ENCODE data around the gene LAMTOR4. TPM values are rescaled to one million over a fixed set of nuclear protein-coding genes. Genes with fewer than 3 reads are reported as not detected.
"Not testable (repeated sequence)": the region's sequence is repeated elsewhere in the genome, so short reads cannot be mapped to it uniquely, and the experiment has no call there.

Gene LAMTOR4
- total RNA-seq, 4 donors from 2014 or later: 109 to 228 (median 148) TPM

DNA sequence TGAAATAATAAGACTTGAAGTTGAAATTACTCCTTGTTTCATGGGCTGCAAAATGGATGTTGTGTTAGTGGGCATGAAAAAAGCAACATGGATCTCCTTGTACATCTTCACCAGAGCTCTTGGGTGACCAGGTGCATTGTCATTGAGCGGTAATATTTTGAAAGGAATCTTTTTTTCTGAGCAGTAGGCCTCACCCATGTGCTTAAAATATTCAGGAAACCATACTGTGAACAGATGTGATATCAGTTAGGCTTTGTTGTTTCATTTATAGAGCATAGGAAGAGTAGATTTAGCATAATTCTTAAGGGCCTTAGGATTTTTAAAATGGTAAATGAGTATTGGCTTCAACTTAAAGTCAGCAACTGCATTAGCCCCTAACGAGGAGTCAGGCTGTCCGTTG is 44.3 kb downstream of the LAMTOR4 start:
- Histone ChIP-seq H3K27ac (no peak overlapping the region), H3K27me3 (peaks cover 6% of the 10 kb centered on the region), H3K4me3 (no peak overlapping the region), H3K9me3 (no peaks in the 10 kb centered on the region), H3K4me1 (no peaks in the 10 kb centered on the region), H3K36me3 (no peaks in the 10 kb centered on the region)
- WGBS, 2 donors (ENCODE audit: low coverage in 1 of 2): 75 to 83% methylated on average over 3 of the region's 3 CpGs
- ATAC-seq: no peak
- TF ChIP-seq POLR2A (IDR thresholded peaks at IDR 0.05): no peak

- Histone ChIP-seq H3K27ac (no peak overlapping the region), H3K4me1 (no peaks in the 10 kb centered on the region), H3K9me3 (no peaks in the 10 kb centered on the region), H3K27me3 (peaks cover 6% of the 10 kb centered on the region), H3K4me3 (no peak overlapping the region), H3K36me3 (no peaks in the 10 kb centered on the region)
- 71 to 88% methylated on average over 2 of the region's 2 CpGs for WGBS, 2 donors (ENCODE audit: low coverage in 1 of 2)
- no peak for ATAC-seq
- TF ChIP-seq POLR2A (IDR thresholded peaks at IDR 0.05) (no peak), EP300 (IDR thresholded peaks at IDR 0.05) (no peak), POLR2AphosphoS5 (IDR thresholded peaks at IDR 0.05) (no peak), CTCF (IDR thresholded peaks at IDR 0.05) (no peak)
Measured at GRCh38 chr7:100195222-100195621, 46.5 kb downstream of the LAMTOR4 start.

DNA sequence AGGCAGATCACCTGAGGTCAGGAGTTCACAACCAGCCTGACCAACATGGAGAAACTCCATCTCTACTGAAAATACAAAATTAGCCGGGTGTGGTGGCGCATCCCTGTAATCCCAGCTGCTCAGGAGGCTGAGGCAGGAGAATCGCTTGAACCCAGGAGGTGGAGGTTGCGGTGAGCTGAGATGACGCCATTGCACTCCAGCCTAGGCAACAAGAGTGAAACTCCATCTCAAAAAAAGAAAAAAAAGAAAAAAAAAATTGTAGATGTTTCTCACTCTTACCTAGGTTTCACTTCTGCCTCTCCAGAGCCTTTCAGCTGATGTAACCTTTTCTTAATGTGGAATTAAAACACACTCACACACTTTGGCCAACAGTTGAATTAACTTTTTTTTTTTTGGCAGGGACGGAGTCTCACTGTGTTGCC is 47.2 kb downstream of the LAMTOR4 start:
- WGBS, 2 donors (ENCODE audit: low coverage in 1 of 2): 50 to 100% methylated on average over 1 to 5 of the region's 6 CpGs
- H3K4me1 ChIP-seq: not testable (repeated sequence)

DNA sequence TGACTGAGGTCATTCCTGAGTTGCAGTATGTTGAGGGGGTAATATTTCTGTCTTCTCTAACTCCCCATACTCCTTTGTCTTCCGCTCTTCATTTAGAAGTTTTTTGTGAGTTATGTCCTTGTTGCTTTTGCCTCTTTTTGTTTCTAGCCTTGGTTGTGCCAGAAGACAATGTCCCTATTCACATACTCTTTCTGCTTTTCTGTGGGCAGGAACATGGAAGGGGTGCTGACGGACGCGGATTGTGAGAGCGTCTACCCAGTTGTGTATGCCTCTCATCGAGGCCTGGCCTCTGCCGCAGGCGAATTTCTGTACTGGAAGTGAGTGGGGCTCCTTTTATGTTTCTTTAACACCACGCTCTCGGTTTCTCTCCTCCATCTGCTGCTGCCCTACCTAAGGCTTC is 49.5 kb downstream of the LAMTOR4 start:
- TF ChIP-seq POLR2A (IDR thresholded peaks at IDR 0.05) (no peak), EP300 (IDR thresholded peaks at IDR 0.05) (no peak), POLR2AphosphoS5 (IDR thresholded peaks at IDR 0.05) (no peak), CTCF (IDR thresholded peaks at IDR 0.05) (no peak)
- WGBS, 2 donors (ENCODE audit: low coverage in 1 of 2): 83 to 95% methylated on average over 8 of the region's 10 CpGs
- no peak for ATAC-seq

More for the DNA sequence above, 47.2 kb downstream of the LAMTOR4 start:
- ATAC-seq, H3K4me3 ChIP-seq, H3K27me3 ChIP-seq, H3K36me3 ChIP-seq, H3K9me3 ChIP-seq, H3K27ac ChIP-seq: not testable (repeated sequence)

DNA sequence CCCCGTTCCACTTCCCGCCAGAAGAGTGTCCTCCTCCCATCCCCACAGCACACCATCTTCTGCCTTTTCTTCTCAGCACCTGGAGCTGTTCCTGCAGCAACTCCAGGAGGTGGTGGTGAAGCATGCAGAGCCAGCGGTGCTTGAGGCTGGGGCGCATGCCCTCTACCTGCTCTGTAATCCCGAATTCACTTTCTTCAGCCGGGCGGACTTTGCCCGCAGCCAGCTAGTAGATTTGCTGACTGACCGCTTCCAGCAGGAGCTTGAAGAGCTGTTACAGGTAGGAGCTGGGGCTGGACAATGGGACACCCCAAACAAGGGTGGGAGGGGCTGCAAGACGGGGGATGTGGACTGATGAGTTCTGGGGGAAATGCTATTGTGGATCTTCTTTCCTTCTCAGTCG is 52.0 kb downstream of the LAMTOR4 start:
- WGBS, 2 donors (ENCODE audit: low coverage in 1 of 2): 67 to 74% methylated on average over 2 to 8 of the region's 11 CpGs
- Histone ChIP-seq H3K27ac (no peak overlapping the region), H3K36me3 (no peaks in the 10 kb centered on the region), H3K27me3 (peaks cover 6% of the 10 kb centered on the region), H3K4me3 (no peak overlapping the region), H3K4me1 (no peaks in the 10 kb centered on the region), H3K9me3 (no peaks in the 10 kb centered on the region)
- ATAC-seq: no peak
- TF ChIP-seq POLR2A (IDR thresholded peaks at IDR 0.05) (no peak), EP300 (IDR thresholded peaks at IDR 0.05) (no peak), CTCF (IDR thresholded peaks at IDR 0.05) (no peak), POLR2AphosphoS5 (IDR thresholded peaks at IDR 0.05) (no peak)

More for the DNA sequence above, 49.5 kb downstream of the LAMTOR4 start:
- H3K36me3 ChIP-seq: no peaks in the 10 kb centered on the region
- no peaks in the 10 kb centered on the region for H3K9me3 ChIP-seq
- H3K27me3 ChIP-seq: peaks cover 6% of the 10 kb centered on the region
- H3K27ac ChIP-seq: no peak overlapping the region
- H3K4me3 ChIP-seq: no peak overlapping the region
- no peaks in the 10 kb centered on the region for H3K4me1 ChIP-seq

Other genes starting within 250 kb of the LAMTOR4 start
- gene TRIM4, start 229.4 kb upstream of the LAMTOR4 start, total RNA-seq: 10 to 100 TPM; 25.3 to 32.2 (median 29.5) TPM
- gene GJC3, start 219.3 kb upstream of the LAMTOR4 start, total RNA-seq: under 1 TPM in 1 of 4 donors, not detected in 3; 0.62 TPM
- gene AZGP1, start 172.9 kb upstream of the LAMTOR4 start, total RNA-seq: 100 to 1,000 TPM in 1 of 4 donors, 1 to 10 TPM in 3; 1.5 to 128 (median 4.5) TPM
- 10 to 100 TPM; 31.6 to 35.5 (median 31.7) TPM for gene ZKSCAN1, start 133.3 kb upstream of the LAMTOR4 start, total RNA-seq
- gene ZSCAN21, start 99.1 kb upstream of the LAMTOR4 start, total RNA-seq: 10 to 100 TPM; 14.0 to 21.9 (median 20.9) TPM
- gene ZNF3, start 67.2 kb upstream of the LAMTOR4 start, total RNA-seq: 10 to 100 TPM; 18.9 to 30.2 (median 20.6) TPM
- gene COPS6, start 59.9 kb upstream of the LAMTOR4 start, total RNA-seq: 10 to 100 TPM; 40.7 to 83.6 (median 62.9) TPM
- 10 to 100 TPM; 30.7 to 52.0 (median 45.1) TPM for gene MCM7, start 47.5 kb upstream of the LAMTOR4 start, total RNA-seq
- gene AP4M1, start 47.3 kb upstream of the LAMTOR4 start, total RNA-seq: 10 to 100 TPM; 21.8 to 29.3 (median 24.7) TPM
- 100 to 1,000 TPM in 1 of 4 donors, 10 to 100 TPM in 3; 36.3 to 107 (median 68.7) TPM for gene TAF6, start 29.6 kb upstream of the LAMTOR4 start, total RNA-seq
- gene CNPY4, start 29.3 kb upstream of the LAMTOR4 start, total RNA-seq: 10 to 100 TPM; 13.0 to 21.0 (median 14.8) TPM
- gene MBLAC1, start 22.0 kb upstream of the LAMTOR4 start, total RNA-seq: 1 to 10 TPM; 4.8 to 8.1 (median 6.6) TPM
- 1 to 10 TPM; 3.0 to 7.8 (median 7.3) TPM for gene TRAPPC14, start 9.8 kb downstream of the LAMTOR4 start, total RNA-seq
- gene GAL3ST4, start 19.7 kb downstream of the LAMTOR4 start, total RNA-seq: 1 to 10 TPM; 2.0 to 3.6 (median 2.8) TPM
- 1 to 10 TPM in 3 of 4 donors, under 1 TPM in 1; 0.39 to 3.4 (median 2.0) TPM for gene GPC2, start 28.5 kb downstream of the LAMTOR4 start, total RNA-seq
- gene STAG3, start 29.0 kb downstream of the LAMTOR4 start, total RNA-seq: under 1 TPM in 1 of 4 donors, not detected in 3; 0.47 TPM
- gene PVRIG, start 71.0 kb downstream of the LAMTOR4 start, total RNA-seq: under 1 TPM in 1 of 4 donors, not detected in 3; 0.27 TPM
- gene SPDYE3, start 158.8 kb downstream of the LAMTOR4 start, total RNA-seq: not detected
- 10 to 100 TPM; 11.8 to 61.8 (median 24.2) TPM for gene PILRB, start 209.2 kb downstream of the LAMTOR4 start, total RNA-seq
- 10 to 100 TPM in 1 of 4 donors, 1 to 10 TPM in 3; 2.5 to 10.7 (median 4.7) TPM for gene PILRA, start 224.6 kb downstream of the LAMTOR4 start, total RNA-seq

All from gastroesophageal sphincter (tissue), 4 donors.